Measurements from ENCODE around the gene XRCC3. TPM values are rescaled to one million over a fixed set of nuclear protein-coding genes. Genes with fewer than 3 reads are reported as not detected.

Gene XRCC3
- total RNA-seq, 1 experiment from 2014 or later, result 27.7 TPM

- no peak for DNase-seq (ENCODE audit: low read depth, low spot score)
- in situ Hi-C loops (cut with HindIII; ENCODE audit: low pct_unique_long_range_greater_than_20kb, low sequenced_read_pairs), result no loop called here
Measured at GRCh38 chr14:103730490-103731035, 15.3 kb upstream of the XRCC3 start.

- in situ Hi-C loops (cut with HindIII; ENCODE audit: low pct_unique_long_range_greater_than_20kb, low sequenced_read_pairs), result no loop called here
- DNase-seq (ENCODE audit: low read depth, low spot score), result no peak
Measured at GRCh38 chr14:103729496-103730448, 14.5 kb upstream of the XRCC3 start.

GRCh38 chr14:103728721-103729120 is 13.5 kb upstream of the XRCC3 start:
- in situ Hi-C loops (cut with HindIII; ENCODE audit: low pct_unique_long_range_greater_than_20kb, low sequenced_read_pairs), result no loop called here
- no peak for DNase-seq (ENCODE audit: low read depth, low spot score)

GRCh38 chr14:103728141-103728540 is 12.9 kb upstream of the XRCC3 start:
- in situ Hi-C loops (cut with HindIII; ENCODE audit: low pct_unique_long_range_greater_than_20kb, low sequenced_read_pairs), result no loop called here
- DNase-seq (ENCODE audit: low read depth, low spot score), result no peak

GRCh38 chr14:103727313-103727980 is 12.2 kb upstream of the XRCC3 start:
- DNase-seq (ENCODE audit: low read depth, low spot score), result no peak
- in situ Hi-C loops (cut with HindIII; ENCODE audit: low pct_unique_long_range_greater_than_20kb, low sequenced_read_pairs), result no loop called here

- in situ Hi-C loops (cut with HindIII; ENCODE audit: low pct_unique_long_range_greater_than_20kb, low sequenced_read_pairs), result no loop called here
Measured at GRCh38 chr14:103726474-103726873, 11.2 kb upstream of the XRCC3 start.

GRCh38 chr14:103725739-103726395 is 10.6 kb upstream of the XRCC3 start:
- in situ Hi-C loops (cut with HindIII; ENCODE audit: low pct_unique_long_range_greater_than_20kb, low sequenced_read_pairs), result no loop called here
- no peak for DNase-seq (ENCODE audit: low read depth, low spot score)

More at GRCh38 chr14:103726474-103726873, 11.2 kb upstream of the XRCC3 start:
- DNase-seq (ENCODE audit: low read depth, low spot score), result no peak

- no peak for DNase-seq (ENCODE audit: low read depth, low spot score)
- in situ Hi-C loops (cut with HindIII; ENCODE audit: low pct_unique_long_range_greater_than_20kb, low sequenced_read_pairs), result no loop called here
Measured at GRCh38 chr14:103725001-103725682, 9.9 kb upstream of the XRCC3 start.

GRCh38 chr14:103724116-103724515 is 8.9 kb upstream of the XRCC3 start:
- DNase-seq (ENCODE audit: low read depth, low spot score), result no peak
- in situ Hi-C loops (cut with HindIII; ENCODE audit: low pct_unique_long_range_greater_than_20kb, low sequenced_read_pairs), result no loop called here

GRCh38 chr14:103723748-103724081 is 8.5 kb upstream of the XRCC3 start:
- no peak for DNase-seq (ENCODE audit: low read depth, low spot score)
- in situ Hi-C loops (cut with HindIII; ENCODE audit: low pct_unique_long_range_greater_than_20kb, low sequenced_read_pairs), result no loop called here

- in situ Hi-C loops (cut with HindIII; ENCODE audit: low pct_unique_long_range_greater_than_20kb, low sequenced_read_pairs), result no loop called here
- no peak for DNase-seq (ENCODE audit: low read depth, low spot score)
Measured at GRCh38 chr14:103721334-103722120, 6.3 kb upstream of the XRCC3 start.

- in situ Hi-C loops (cut with HindIII; ENCODE audit: low pct_unique_long_range_greater_than_20kb, low sequenced_read_pairs), result no loop called here
Measured at GRCh38 chr14:103719751-103720150, 4.5 kb upstream of the XRCC3 start.

GRCh38 chr14:103718572-103718971 is 3.3 kb upstream of the XRCC3 start:
- DNase-seq (ENCODE audit: low read depth, low spot score), result no peak
- in situ Hi-C loops (cut with HindIII; ENCODE audit: low pct_unique_long_range_greater_than_20kb, low sequenced_read_pairs), result no loop called here

More at GRCh38 chr14:103719751-103720150, 4.5 kb upstream of the XRCC3 start:
- DNase-seq (ENCODE audit: low read depth, low spot score), result no peak

GRCh38 chr14:103716899-103717411 is 1.7 kb upstream of the XRCC3 start:
- in situ Hi-C loops (cut with HindIII; ENCODE audit: low pct_unique_long_range_greater_than_20kb, low sequenced_read_pairs), result no loop called here

GRCh38 chr14:103716091-103716801 is 995 bp upstream of the XRCC3 start:
- in situ Hi-C loops (cut with HindIII; ENCODE audit: low pct_unique_long_range_greater_than_20kb, low sequenced_read_pairs), result no loop called here
- DNase-seq (ENCODE audit: low read depth, low spot score), result no peak

More at GRCh38 chr14:103716899-103717411, 1.7 kb upstream of the XRCC3 start:
- DNase-seq (ENCODE audit: low read depth, low spot score), result no peak

- no peak for DNase-seq (ENCODE audit: low read depth, low spot score)
Measured at GRCh38 chr14:103714063-103714724, 1.1 kb downstream of the XRCC3 start.

More at GRCh38 chr14:103714063-103714724, 1.1 kb downstream of the XRCC3 start:
- in situ Hi-C loops (cut with HindIII; ENCODE audit: low pct_unique_long_range_greater_than_20kb, low sequenced_read_pairs), result no loop called here

Data from SK-MEL-5 (cell line).